ENCODE measurements around the gene ZNF783.
"Not testable (repeated sequence)": the region's sequence is repeated elsewhere in the genome, so short reads cannot be mapped to it uniquely, and the experiment has no call there.

Gene ZNF783

GRCh38 chr7:149226840-149227494 is 35.0 kb upstream of the ZNF783 start:
- Mint-ChIP-seq H3K4me3 (no peak overlapping the region), H3K9me3 (no peaks in the 10 kb centered on the region), H3K27ac (no peak overlapping the region), H3K4me1 (no peaks in the 10 kb centered on the region), H3K36me3 (ENCODE audit: low read depth) (peaks cover 15% of the 10 kb centered on the region), H3K27me3 (ENCODE audit: low read depth, poor library complexity) (peaks cover 3% of the 10 kb centered on the region)
- no peak for DNase-seq
- no peak for TF ChIP-seq CTCF (IDR thresholded peaks at IDR 0.05)

DNA sequence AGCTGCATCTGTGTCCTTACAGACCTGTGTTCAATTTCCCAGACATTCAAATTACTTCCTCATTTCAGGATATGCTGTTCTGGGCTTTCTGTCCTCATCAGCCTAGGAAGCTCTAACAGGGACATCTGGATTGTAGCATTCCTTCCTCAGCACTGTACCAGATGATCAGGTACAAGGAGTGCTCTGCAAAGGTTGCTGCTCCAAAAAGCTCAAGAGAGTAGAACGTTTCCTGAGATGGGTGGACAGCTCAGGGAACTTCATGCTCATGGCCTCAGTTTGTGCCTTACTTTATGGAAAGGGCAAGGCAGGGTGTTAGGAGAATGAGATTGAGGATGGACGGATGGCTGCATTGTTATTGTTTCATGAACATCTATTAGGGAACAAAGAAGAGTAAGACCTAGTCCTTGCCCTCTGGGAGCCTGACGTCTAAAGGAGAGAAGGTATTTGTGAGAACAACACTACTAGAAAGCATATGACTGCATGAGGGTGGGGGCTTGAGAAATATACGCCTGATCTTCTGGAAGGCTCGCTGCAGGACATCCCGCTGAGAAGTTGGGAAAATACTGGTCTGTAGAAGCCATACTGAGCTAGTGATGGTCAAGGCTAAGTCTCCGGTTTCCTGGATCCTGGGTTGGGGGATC is 33.0 kb upstream of the ZNF783 start:
- H3K9me3 Mint-ChIP-seq, result no peaks in the 10 kb centered on the region
- no peak for DNase-seq
- peaks cover 15% of the 10 kb centered on the region for H3K36me3 Mint-ChIP-seq (ENCODE audit: low read depth)
- no peak for TF ChIP-seq CTCF (IDR thresholded peaks at IDR 0.05)
- H3K27me3 Mint-ChIP-seq (ENCODE audit: low read depth, poor library complexity), result peaks cover 10% of the 10 kb centered on the region
- no peaks in the 10 kb centered on the region for H3K4me1 Mint-ChIP-seq
- peak overlapping the region; percentile 13 for H3K27ac Mint-ChIP-seq
- H3K4me3 Mint-ChIP-seq, result no peak overlapping the region

DNA sequence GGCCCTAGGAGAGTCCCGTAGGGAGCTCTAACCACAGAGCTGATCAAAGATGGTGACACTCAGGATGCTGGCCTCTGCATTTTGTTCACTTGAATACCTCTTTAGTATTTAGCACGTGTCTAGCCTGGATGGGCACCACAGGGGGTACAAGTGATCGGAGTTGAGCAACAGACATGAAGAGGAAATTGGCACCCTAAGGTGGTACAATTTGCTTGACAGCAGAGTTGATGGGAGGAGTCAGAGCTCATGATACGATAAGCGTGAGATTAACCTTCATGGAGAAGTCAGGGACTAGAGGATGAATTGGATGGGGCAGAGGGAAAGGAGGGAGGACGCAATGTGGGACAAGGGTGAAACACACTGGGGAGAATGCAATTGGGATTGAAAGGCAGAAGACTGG is 32.5 kb upstream of the ZNF783 start:
- no peak for DNase-seq
- Mint-ChIP-seq H3K9me3 (no peaks in the 10 kb centered on the region), H3K4me1 (no peaks in the 10 kb centered on the region), H3K36me3 (ENCODE audit: low read depth) (peaks cover 15% of the 10 kb centered on the region), H3K27ac (no peak overlapping the region), H3K27me3 (ENCODE audit: low read depth, poor library complexity) (peaks cover 10% of the 10 kb centered on the region), H3K4me3 (no peak overlapping the region)
- TF ChIP-seq CTCF (IDR thresholded peaks at IDR 0.05), result no peak

- DNase-seq, result no peak
- Mint-ChIP-seq H3K36me3 (ENCODE audit: low read depth) (no peaks in the 10 kb centered on the region), H3K4me3 (no peak overlapping the region), H3K9me3 (no peaks in the 10 kb centered on the region), H3K27ac (no peak overlapping the region), H3K27me3 (ENCODE audit: low read depth, poor library complexity) (peaks cover 28% of the 10 kb centered on the region), H3K4me1 (no peaks in the 10 kb centered on the region)
- TF ChIP-seq CTCF (IDR thresholded peaks at IDR 0.05), result no peak
These were observed 29.6 kb upstream of the ZNF783 start for GRCh38 chr7:149232362-149232761.

- H3K9me3 Mint-ChIP-seq; H3K4me3 Mint-ChIP-seq; DNase-seq; H3K4me1 Mint-ChIP-seq; H3K36me3 Mint-ChIP-seq (ENCODE audit: low read depth); H3K27ac Mint-ChIP-seq: not testable (repeated sequence)
- H3K27me3 Mint-ChIP-seq (ENCODE audit: low read depth, poor library complexity), result peaks cover 42% of the 10 kb centered on the region
These were observed 28.3 kb upstream of the ZNF783 start for GRCh38 chr7:149233655-149234204.

GRCh38 chr7:149237502-149237901 is 24.5 kb upstream of the ZNF783 start:
- peaks cover 48% of the 10 kb centered on the region for H3K27me3 Mint-ChIP-seq (ENCODE audit: low read depth, poor library complexity)
- peaks cover 16% of the 10 kb centered on the region for H3K9me3 Mint-ChIP-seq
- H3K27ac Mint-ChIP-seq, result no peak overlapping the region
- H3K36me3 Mint-ChIP-seq (ENCODE audit: low read depth), result peaks cover 18% of the 10 kb centered on the region
- H3K4me1 Mint-ChIP-seq, result peaks cover 11% of the 10 kb centered on the region
- DNase-seq, result no peak
- no peak for TF ChIP-seq CTCF (IDR thresholded peaks at IDR 0.05)
- no peak overlapping the region for H3K4me3 Mint-ChIP-seq

Measured in nephron progenitor cell (in vitro differentiated cells).